Measurements from ENCODE around the gene CFP.

The CFP gene

GRCh38 chrX:47621851-47622250 lies 7.9 kb downstream of the CFP start:
- TF ChIP-seq CTCF (IDR thresholded peaks at IDR 0.05; ENCODE audit: low read depth, low read length), result no peak
- H3K4me3 ChIP-seq (ENCODE audit: low read depth, low read length), result no peak overlapping the region

DNA sequence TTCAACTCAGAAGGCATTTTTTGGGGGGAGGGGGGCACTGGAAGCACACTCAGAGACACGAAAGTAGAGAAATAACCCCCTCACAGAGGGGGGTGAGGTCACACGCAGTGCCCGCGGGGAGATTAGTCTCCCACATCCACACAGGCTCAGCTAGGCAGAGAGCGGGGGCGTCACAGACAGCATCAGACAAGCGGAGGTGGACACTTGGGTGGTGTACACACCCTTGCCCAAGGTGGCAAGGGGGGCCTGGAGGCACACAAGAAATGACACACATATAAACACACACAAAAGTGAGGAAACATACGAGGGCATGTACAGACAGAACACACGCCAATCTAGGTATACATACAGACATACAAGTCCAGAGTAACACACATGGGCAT lies 9.4 kb downstream of the CFP start:
- no peak for TF ChIP-seq CTCF (IDR thresholded peaks at IDR 0.05; ENCODE audit: low read depth, low read length)
- H3K4me3 ChIP-seq (ENCODE audit: low read depth, low read length), result no peak overlapping the region

DNA sequence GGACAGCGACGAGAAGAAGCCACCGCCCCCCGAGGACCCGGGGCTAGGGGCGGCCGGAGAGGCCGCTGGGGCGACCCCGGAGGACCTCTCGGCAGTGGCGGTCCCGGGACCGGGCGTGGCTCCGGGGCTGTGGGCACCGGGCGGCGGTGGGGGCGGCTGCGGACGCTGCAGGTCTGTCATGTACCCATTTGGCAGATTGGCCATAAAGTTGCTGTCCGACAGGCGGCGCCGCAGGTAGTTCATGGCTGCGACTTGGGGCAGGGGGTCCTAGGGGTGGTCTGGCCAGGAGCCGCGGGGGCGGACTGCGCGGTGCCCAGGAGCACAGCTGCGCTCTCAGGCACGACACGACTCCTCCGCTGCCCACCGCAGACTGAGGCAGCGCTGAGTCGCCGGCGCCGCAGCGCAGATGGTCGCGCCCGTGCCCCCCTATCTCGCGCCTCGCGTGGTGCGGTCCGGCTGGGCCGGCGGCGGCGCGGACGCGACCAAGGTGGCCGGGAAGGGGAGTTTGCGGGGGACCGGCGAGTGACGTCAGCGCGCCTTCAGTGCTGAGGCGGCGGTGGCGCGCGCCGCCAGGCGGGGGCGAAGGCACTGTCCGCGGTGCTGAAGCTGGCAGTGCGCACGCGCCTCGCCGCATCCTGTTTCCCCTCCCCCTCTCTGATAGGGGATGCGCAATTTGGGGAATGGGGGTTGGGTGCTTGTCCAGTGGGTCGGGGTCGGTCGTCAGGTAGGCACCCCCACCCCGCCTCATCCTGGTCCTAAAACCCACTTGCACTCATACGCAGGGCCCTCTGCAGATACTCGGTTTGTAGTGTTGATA lies 10.0 kb downstream of the CFP start, which contains the start of gene SYN1:
SYN1 (minus strand) TSS at position 372 of the 817 bp plus-strand sequence; CDS start at position 243, 129 bp downstream.
- H3K4me3 ChIP-seq (ENCODE audit: low read depth, low read length), result peak within 1 kb of the TSS; percentile 43; the same call in 1 of the 2 replicates
- no peak for TF ChIP-seq CTCF (IDR thresholded peaks at IDR 0.05; ENCODE audit: low read depth, low read length)

DNA sequence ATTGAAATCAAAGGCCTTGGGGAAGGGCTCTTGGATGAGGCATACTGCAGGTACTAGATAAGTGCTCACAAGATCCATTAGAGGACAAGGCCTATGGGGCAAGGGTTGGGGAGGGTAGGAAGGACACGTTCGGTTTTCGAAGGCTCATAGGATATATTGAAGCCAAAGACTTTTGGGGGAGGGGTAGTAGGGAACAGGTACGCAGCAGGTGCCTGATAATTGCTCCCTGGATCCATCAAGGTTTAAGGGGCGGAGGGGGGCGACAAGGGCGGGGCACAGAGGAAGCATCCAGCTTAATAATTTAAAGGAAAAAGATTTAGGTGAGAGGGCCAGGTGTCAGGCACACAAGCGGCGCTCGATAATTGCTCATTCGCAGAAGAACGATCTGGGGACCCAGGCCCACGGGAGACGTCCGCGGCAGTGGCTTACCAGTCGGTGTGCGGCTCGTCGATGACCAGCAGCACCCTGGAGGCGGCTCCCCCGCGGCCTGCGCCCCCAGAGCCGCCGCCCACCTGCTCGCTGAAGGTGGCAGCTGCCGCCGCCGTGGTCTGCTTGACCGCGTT lies 10.7 kb downstream of the CFP start:
- no peak overlapping the region for H3K4me3 ChIP-seq (ENCODE audit: low read depth, low read length)
- TF ChIP-seq CTCF (IDR thresholded peaks at IDR 0.05; ENCODE audit: low read depth, low read length), result no peak

DNA sequence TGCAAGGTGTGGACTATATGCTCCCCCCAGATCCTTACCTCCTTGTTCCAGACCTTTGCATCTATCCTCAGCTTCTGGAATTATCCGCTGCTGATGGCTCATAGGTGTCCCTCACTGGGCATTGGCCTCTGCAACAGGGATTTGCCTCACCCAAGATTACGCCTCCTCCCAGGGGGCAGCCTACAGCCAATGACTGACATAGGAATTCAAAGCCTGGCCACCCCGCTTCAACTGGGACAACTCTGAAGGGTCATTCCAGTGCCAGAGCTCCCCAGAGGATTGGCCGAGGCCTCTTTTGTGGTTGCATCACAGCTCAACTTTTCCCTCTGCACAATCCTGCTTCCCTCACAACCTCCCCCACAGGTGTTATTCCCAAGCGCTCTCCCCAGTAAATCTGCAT lies 15.1 kb downstream of the CFP start:
- H3K4me3 ChIP-seq (ENCODE audit: low read depth, low read length), result no peak overlapping the region
- TF ChIP-seq CTCF (IDR thresholded peaks at IDR 0.05; ENCODE audit: low read depth, low read length), result no peak

- no peak overlapping the region for H3K4me3 ChIP-seq (ENCODE audit: low read depth, low read length)
- TF ChIP-seq CTCF (IDR thresholded peaks at IDR 0.05; ENCODE audit: low read depth, low read length), result no peak
Observed at GRCh38 chrX:47613082-47613481, 16.6 kb downstream of the CFP start.

GRCh38 chrX:47612418-47612817 lies 17.3 kb downstream of the CFP start:
- no peak overlapping the region for H3K4me3 ChIP-seq (ENCODE audit: low read depth, low read length)
- TF ChIP-seq CTCF (IDR thresholded peaks at IDR 0.05; ENCODE audit: low read depth, low read length), result no peak
